Hepatocyte (in vitro differentiated cells): ENCODE results near the gene SYVN1.

ENCODE experiments used
- EZH2phosphoT487 ChIP-seq: fragments of 200-600 bp; sonication (generic); IDR thresholded peaks from one replicate; pipeline ENCODE4 v1.6.1; 2018; ENCODE audit warnings: antibody characterized with exemption, mild to moderate bottlenecking, low read depth, moderate library complexity; ENCODE audit not compliant: unreplicated experiment, severe bottlenecking
- TF ChIP-seq, protein P1 (sequence below): fragments of 200-600 bp; sonication (generic); IDR thresholded peaks from 2 replicates; pipeline ENCODE4 v1.5.1; 2016; ENCODE audit warnings: antibody characterized with exemption, mild to moderate bottlenecking; ENCODE audit not compliant: poor library complexity

- TF ChIP-seq, protein P1, sequence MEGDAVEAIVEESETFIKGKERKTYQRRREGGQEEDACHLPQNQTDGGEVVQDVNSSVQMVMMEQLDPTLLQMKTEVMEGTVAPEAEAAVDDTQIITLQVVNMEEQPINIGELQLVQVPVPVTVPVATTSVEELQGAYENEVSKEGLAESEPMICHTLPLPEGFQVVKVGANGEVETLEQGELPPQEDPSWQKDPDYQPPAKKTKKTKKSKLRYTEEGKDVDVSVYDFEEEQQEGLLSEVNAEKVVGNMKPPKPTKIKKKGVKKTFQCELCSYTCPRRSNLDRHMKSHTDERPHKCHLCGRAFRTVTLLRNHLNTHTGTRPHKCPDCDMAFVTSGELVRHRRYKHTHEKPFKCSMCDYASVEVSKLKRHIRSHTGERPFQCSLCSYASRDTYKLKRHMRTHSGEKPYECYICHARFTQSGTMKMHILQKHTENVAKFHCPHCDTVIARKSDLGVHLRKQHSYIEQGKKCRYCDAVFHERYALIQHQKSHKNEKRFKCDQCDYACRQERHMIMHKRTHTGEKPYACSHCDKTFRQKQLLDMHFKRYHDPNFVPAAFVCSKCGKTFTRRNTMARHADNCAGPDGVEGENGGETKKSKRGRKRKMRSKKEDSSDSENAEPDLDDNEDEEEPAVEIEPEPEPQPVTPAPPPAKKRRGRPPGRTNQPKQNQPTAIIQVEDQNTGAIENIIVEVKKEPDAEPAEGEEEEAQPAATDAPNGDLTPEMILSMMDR = no peak
- TF ChIP-seq EZH2phosphoT487 = no peak
These were observed 5.9 kb downstream of the SYVN1 start for GRCh38 chr11:65128182-65129145.
